ENCODE measurements around the gene NAA60.

DNA sequence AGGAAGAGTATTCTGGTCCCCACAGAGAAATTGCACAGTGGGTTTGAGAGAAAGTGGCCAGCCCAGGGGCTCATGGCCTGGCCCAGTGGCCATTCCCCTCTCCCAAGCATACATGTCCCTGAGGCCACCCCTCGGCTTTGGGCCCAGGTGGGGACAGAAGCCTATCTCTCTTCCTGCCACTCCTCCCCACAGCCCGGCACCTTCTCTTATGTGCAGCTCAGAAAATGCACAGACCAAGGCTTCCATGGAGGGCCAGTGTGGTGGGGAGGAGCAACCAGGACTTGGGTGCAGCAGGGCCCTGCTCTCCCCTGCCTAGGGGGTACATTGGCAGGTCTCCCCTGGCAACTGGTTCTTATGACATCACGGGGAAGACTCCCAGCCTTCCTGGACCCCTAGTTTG lies 51.7 kb downstream of the NAA60 start, which contains the start of gene C16orf90:
- TF ChIP-seq, protein P1, sequence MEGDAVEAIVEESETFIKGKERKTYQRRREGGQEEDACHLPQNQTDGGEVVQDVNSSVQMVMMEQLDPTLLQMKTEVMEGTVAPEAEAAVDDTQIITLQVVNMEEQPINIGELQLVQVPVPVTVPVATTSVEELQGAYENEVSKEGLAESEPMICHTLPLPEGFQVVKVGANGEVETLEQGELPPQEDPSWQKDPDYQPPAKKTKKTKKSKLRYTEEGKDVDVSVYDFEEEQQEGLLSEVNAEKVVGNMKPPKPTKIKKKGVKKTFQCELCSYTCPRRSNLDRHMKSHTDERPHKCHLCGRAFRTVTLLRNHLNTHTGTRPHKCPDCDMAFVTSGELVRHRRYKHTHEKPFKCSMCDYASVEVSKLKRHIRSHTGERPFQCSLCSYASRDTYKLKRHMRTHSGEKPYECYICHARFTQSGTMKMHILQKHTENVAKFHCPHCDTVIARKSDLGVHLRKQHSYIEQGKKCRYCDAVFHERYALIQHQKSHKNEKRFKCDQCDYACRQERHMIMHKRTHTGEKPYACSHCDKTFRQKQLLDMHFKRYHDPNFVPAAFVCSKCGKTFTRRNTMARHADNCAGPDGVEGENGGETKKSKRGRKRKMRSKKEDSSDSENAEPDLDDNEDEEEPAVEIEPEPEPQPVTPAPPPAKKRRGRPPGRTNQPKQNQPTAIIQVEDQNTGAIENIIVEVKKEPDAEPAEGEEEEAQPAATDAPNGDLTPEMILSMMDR (IDR thresholded peaks at IDR 0.05), result no peak
- TF ChIP-seq POLR2A (IDR thresholded peaks at IDR 0.05), result no peak
- no peak for TF ChIP-seq POLR2AphosphoS5 (IDR thresholded peaks at IDR 0.05)
